HepG2 (cell line): ENCODE data around the gene QSOX2. TPM values are rescaled to one million over a fixed set of nuclear protein-coding genes. Genes with fewer than 3 reads are reported as not detected.

Source experiments
- ATAC-seq: fragments of 200-7000 bp; cut with Tn5 transposase; 3 replicates; pipeline ENCODE4 v1.9.1; 2020; ENCODE audit warnings: mild to moderate bottlenecking, moderate library complexity
- BruUV-seq: library from RNA; stranded (reverse); fragments of 400-500 nt; replicated peaks from 2 replicates; lab custom pipeline; 2021; lab: Mats Ljungman, UMichigan
- CTCF ChIA-PET: fragments of 300-600 bp; formaldehyde crosslinking; extraction: SDS; loops from one replicate; lab custom pipeline; 2021; ENCODE audit warnings: low total read pairs, inconsistent platforms, low intra/inter-chr PET ratio; lab: Yijun Ruan, JAX
- POLR2A ChIA-PET: fragments of 350-600 bp; sonication (Branson Sonifier 250); formaldehyde crosslinking; loops from one replicate; lab custom pipeline; 2020; ENCODE audit warnings: antibody characterized with exemption, inconsistent platforms; lab: Yijun Ruan, JAX
- DNase-seq: peaks from one replicate; pipeline ENCODE4 v3.0.0-alpha.2; 2015; ENCODE audit warnings: low spot score
- FAIRE-seq: peaks from 3 replicates; lab custom pipeline; 2011; peaks lifted over from hg19 to GRCh38; lab: Jason Lieb, UNC
- H2AFZ ChIP-seq: one replicate; pipeline ENCODE4 v1.6.1; 2011; ENCODE audit warnings: low read length, inconsistent platforms
- H3K27ac ChIP-seq: fragments of 300-600 bp; 3 replicates; pipeline ENCODE4 v1.8.0; 2011; ENCODE audit warnings: mixed run types, mild to moderate bottlenecking, mixed read lengths, low read length, inconsistent platforms; ENCODE audit not compliant: insufficient read depth; ENCODE audit errors: extremely low read length
- H3K27me3 ChIP-seq, 2 experiments: fragments of 200-600 bp in 1 of 2; 2 replicates in 1 of 2; 3 replicates in 1 of 2; pipeline versions ENCODE4 v1.6.0 to v1.8.0; 2011; ENCODE audit warnings: low read length in 2 of 2, mild to moderate bottlenecking in 2 of 2, moderate library complexity in 2 of 2, inconsistent platforms in 1 of 2; ENCODE audit not compliant: insufficient read depth in 2 of 2, control insufficient read depth in 1 of 2
- H3K36me3 ChIP-seq, 2 experiments: fragments of 200-600 bp in 1 of 2; replicated peaks in 1 of 2; 2 replicates in 1 of 2; 3 replicates in 1 of 2; pipeline versions ENCODE4 v1.5.1 to v1.8.0; 2011; ENCODE audit warnings: low read length in 2 of 2, inconsistent platforms in 1 of 2; ENCODE audit not compliant: insufficient read depth in 2 of 2, control insufficient read depth in 1 of 2
- H3K4me1 ChIP-seq: 2 replicates; pipeline ENCODE4 v1.5.1; 2012; ENCODE audit warnings: low read length, inconsistent platforms; ENCODE audit not compliant: insufficient read depth
- H3K4me2 ChIP-seq: 2 replicates; pipeline ENCODE4 v1.6.0; 2011; ENCODE audit warnings: low read depth, low read length, inconsistent platforms
- H3K4me3 ChIP-seq, 3 experiments: fragments of 200-600 bp in 1 of 3; sonication (generic), shearing (Covaris generic) in 1 of 3; replicated peaks in 1 of 3; 2 replicates each; pipeline ENCODE4 v1.5.1; 2011 to 2016; ENCODE audit warnings: low read length in 3 of 3, inconsistent platforms in 2 of 3, low read depth in 2 of 3, mild to moderate bottlenecking in 2 of 3, control low read depth in 1 of 3, mixed read lengths in 1 of 3; ENCODE audit not compliant: insufficient read depth in 1 of 3
- H3K79me2 ChIP-seq: one replicate; pipeline ENCODE4 v1.6.1; 2011; ENCODE audit warnings: low read length, inconsistent platforms; ENCODE audit not compliant: insufficient read depth
- H3K9ac ChIP-seq: 2 replicates; pipeline ENCODE4 v1.6.0; 2011; ENCODE audit warnings: mild to moderate bottlenecking, low read depth, low read length, inconsistent platforms; ENCODE audit not compliant: insufficient read depth
- H3K9me3 ChIP-seq: 2 replicates; pipeline ENCODE4 v1.5.1; 2012; ENCODE audit warnings: mild to moderate bottlenecking, low read length
- H4K20me1 ChIP-seq: 2 replicates; pipeline ENCODE4 v1.6.0; 2011; ENCODE audit warnings: inconsistent platforms, mild to moderate bottlenecking, low read length, moderate library complexity; ENCODE audit not compliant: insufficient read depth
- EP300 ChIP-seq, 3 experiments: sonication (generic) in 1 of 3; formaldehyde crosslinking in 1 of 3; IDR thresholded peaks; 2 replicates each; pipeline versions ENCODE4 v1.5.1 to v1.6.1; 2011 to 2020; ENCODE audit warnings: low read depth in 2 of 3, low read length in 2 of 3, borderline replicate concordance in 1 of 3, improper control_type of control experiment in 1 of 3, mild to moderate bottlenecking in 1 of 3, missing genetic modification reagents in 1 of 3, moderate library complexity in 1 of 3
- HIC2 ChIP-seq: sonication (generic); formaldehyde crosslinking; IDR thresholded peaks from 2 replicates; pipeline ENCODE4 v1.9.0; 2022; ENCODE audit warnings: low read depth, missing genetic modification reagents
- HOXA9 ChIP-seq: sonication (generic); formaldehyde crosslinking; IDR thresholded peaks from 2 replicates; pipeline ENCODE4 v1.8.1; 2022; ENCODE audit warnings: missing genetic modification reagents, mild to moderate bottlenecking, moderate library complexity, borderline replicate concordance
- RXRB ChIP-seq: IDR thresholded peaks from 2 replicates; pipeline ENCODE4 v1.6.1; 2016; ENCODE audit warnings: borderline replicate concordance, missing genetic modification reagents, missing compliant biosample characterization
- ZNF501 ChIP-seq: sonication (generic); formaldehyde crosslinking; IDR thresholded peaks from 2 replicates; pipeline ENCODE4 v1.5.1; 2020; ENCODE audit warnings: mild to moderate bottlenecking, moderate library complexity, missing genetic modification reagents
- WGBS: methylation state at CpG from one replicate; pipeline ENCODE4 v1.1.6; 2017; ENCODE audit warnings: low lambda C conversion rate; 5-methylcytosine and 5-hydroxymethylcytosine counted together
- in situ Hi-C: cut with HindIII; loops from 2 replicates; pipeline ENCODE4 v1.10.0; 2017; ENCODE audit warnings: low pct_unique_long_range_greater_than_20kb; ENCODE audit not compliant: extremely low pct_ligation_motif_present
- intact Hi-C: fragments of 100-400 bp; cut with micrococcal nuclease; formaldehyde crosslinking; loops from one replicate; pipeline ENCODE4 v1.10.0; 2022; ENCODE audit not compliant: unreplicated experiment
- polyA plus RNA-seq, 8 experiments: library from polyadenylated mRNA; depleted of rRNA in 3 of 8; stranded (reverse) in 7 of 8; unstranded in 1 of 8; fragments of >200 nt; fragmentation: Illumina TruSeq in 4 of 8; extraction: Trizol in 4 of 8; gene quantifications; 2 replicates each; pipeline versions ENCODE4 v1.2.1 to v1.2.3, GENCODE V29; 2011 to 2016; ENCODE audit warnings: low read depth in 4 of 8, missing spikeins in 1 of 8, mixed read lengths in 1 of 8; ENCODE audit not compliant: insufficient read depth in 1 of 8
- total RNA-seq, 5 experiments: library from RNA; depleted of rRNA; stranded (reverse); fragments of >200 nt; fragmentation: Illumina TruSeq; extraction: Trizol; gene quantifications; 2 replicates each; pipeline ENCODE4 v1.2.3, GENCODE V29; 2016; ENCODE audit warnings: low read depth in 1 of 5
- TF ChIP-seq, protein P1 (sequence below): sonication (generic); formaldehyde crosslinking; IDR thresholded peaks from 2 replicates; pipeline ENCODE4 v1.5.1; 2020; ENCODE audit warnings: mild to moderate bottlenecking, missing genetic modification reagents, borderline replicate concordance
- TF ChIP-seq, protein P2 (sequence below): sonication (generic); formaldehyde crosslinking; IDR thresholded peaks from 2 replicates; pipeline ENCODE4 v1.4.0; 2020; ENCODE audit warnings: low read depth, missing genetic modification reagents

Gene QSOX2
- total and polyA plus RNA-seq, 2 of the 13 experiments (the other 11 are each of a cell fraction or from before 2014, with no cell fraction given) = 27.1 to 42.1 TPM

DNA sequence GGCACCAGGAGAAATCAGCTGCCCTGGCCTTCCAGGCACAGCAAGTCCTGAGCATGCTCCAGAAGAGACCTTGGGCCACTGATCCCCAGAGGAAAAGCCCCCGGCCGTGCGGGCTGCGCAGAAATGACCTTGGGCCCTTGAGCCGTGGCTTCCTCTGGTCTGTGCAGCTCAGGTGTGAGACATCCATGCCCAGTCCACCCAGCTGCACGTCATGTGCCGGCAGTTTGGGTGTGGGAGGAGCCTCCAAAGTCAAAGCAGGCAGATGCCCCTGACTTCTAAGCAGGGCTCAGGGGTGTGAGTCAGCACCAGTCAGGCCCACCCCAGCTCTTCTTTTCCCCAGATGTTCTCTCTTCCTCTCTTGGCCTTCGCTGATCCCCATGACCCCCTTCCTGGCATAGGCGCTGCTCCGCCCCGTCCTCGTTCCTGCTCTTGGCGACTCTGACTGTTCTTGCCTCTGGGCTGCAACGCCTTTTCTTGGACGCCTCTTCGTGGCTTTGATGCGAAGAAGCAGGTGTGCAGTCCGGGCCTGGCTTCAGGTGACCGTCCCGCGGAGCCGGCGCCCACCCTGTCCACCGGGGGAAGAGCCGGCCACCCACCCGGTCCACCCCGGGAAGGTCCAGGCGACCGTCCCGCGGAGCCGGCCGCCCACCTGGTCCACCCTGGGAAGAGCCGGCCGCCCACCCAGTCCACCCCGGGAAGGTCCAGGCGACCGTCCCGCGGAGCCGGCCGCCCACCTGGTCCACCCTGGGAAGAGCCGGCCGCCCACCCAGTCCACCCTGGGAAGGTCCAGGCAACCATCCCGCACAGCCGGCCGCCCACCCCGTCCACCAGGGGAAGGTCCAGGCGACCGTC lies 5.9 kb upstream of the QSOX2 start:
- no peak overlapping the region for H3K9ac ChIP-seq
- TF ChIP-seq ZNF501 (CRISPR knock-in tag) (0 out of 2 replicates have a peak, but pooled peaks have one; percentile 26), RXRB (CRISPR knock-in tag) (peak; percentile 44; the same call in 1 of the 2 replicates), HIC2 (CRISPR knock-in tag) (peak; percentile 47; the same call in 1 of the 2 replicates), HOXA9 (CRISPR knock-in tag) (no peak), EP300 (IDR thresholded peaks at IDR 0.05; ENCODE audit: low read depth in 2 of 2, low read length in 2 of 2) (0 out of 4 replicates have a peak, but pooled peaks of 1 of the 2 experiments have one; percentile 19), EP300 (CRISPR knock-in tag; IDR thresholded peaks at IDR 0.05; ENCODE audit: borderline replicate concordance) (no peak)
- TF ChIP-seq, protein P1, sequence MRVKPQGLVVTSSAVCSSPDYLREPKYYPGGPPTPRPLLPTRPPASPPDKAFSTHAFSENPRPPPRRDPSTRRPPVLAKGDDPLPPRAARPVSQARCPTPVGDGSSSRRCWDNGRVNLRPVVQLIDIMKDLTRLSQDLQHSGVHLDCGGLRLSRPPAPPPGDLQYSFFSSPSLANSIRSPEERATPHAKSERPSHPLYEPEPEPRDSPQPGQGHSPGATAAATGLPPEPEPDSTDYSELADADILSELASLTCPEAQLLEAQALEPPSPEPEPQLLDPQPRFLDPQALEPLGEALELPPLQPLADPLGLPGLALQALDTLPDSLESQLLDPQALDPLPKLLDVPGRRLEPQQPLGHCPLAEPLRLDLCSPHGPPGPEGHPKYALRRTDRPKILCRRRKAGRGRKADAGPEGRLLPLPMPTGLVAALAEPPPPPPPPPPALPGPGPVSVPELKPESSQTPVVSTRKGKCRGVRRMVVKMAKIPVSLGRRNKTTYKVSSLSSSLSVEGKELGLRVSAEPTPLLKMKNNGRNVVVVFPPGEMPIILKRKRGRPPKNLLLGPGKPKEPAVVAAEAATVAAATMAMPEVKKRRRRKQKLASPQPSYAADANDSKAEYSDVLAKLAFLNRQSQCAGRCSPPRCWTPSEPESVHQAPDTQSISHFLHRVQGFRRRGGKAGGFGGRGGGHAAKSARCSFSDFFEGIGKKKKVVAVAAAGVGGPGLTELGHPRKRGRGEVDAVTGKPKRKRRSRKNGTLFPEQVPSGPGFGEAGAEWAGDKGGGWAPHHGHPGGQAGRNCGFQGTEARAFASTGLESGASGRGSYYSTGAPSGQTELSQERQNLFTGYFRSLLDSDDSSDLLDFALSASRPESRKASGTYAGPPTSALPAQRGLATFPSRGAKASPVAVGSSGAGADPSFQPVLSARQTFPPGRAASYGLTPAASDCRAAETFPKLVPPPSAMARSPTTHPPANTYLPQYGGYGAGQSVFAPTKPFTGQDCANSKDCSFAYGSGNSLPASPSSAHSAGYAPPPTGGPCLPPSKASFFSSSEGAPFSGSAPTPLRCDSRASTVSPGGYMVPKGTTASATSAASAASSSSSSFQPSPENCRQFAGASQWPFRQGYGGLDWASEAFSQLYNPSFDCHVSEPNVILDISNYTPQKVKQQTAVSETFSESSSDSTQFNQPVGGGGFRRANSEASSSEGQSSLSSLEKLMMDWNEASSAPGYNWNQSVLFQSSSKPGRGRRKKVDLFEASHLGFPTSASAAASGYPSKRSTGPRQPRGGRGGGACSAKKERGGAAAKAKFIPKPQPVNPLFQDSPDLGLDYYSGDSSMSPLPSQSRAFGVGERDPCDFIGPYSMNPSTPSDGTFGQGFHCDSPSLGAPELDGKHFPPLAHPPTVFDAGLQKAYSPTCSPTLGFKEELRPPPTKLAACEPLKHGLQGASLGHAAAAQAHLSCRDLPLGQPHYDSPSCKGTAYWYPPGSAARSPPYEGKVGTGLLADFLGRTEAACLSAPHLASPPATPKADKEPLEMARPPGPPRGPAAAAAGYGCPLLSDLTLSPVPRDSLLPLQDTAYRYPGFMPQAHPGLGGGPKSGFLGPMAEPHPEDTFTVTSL (CRISPR knock-in tag) = 0 out of 2 replicates have a peak, but pooled peaks have one; percentile 31
- TF ChIP-seq, protein P2, sequence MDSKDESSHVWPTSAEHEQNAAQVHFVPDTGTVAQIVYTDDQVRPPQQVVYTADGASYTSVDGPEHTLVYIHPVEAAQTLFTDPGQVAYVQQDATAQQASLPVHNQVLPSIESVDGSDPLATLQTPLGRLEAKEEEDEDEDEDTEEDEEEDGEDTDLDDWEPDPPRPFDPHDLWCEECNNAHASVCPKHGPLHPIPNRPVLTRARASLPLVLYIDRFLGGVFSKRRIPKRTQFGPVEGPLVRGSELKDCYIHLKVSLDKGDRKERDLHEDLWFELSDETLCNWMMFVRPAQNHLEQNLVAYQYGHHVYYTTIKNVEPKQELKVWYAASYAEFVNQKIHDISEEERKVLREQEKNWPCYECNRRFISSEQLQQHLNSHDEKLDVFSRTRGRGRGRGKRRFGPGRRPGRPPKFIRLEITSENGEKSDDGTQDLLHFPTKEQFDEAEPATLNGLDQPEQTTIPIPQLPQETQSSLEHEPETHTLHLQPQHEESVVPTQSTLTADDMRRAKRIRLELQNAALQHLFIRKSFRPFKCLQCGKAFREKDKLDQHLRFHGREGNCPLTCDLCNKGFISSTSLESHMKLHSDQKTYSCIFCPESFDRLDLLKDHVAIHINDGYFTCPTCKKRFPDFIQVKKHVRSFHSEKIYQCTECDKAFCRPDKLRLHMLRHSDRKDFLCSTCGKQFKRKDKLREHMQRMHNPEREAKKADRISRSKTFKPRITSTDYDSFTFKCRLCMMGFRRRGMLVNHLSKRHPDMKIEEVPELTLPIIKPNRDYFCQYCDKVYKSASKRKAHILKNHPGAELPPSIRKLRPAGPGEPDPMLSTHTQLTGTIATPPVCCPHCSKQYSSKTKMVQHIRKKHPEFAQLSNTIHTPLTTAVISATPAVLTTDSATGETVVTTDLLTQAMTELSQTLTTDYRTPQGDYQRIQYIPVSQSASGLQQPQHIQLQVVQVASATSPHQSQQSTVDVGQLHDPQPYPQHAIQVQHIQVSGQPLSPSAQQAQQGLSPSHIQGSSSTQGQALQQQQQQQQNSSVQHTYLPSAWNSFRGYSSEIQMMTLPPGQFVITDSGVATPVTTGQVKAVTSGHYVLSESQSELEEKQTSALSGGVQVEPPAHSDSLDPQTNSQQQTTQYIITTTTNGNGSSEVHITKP (CRISPR knock-in tag) = no peak

More for the DNA sequence above, 5.9 kb upstream of the QSOX2 start:
- no peaks in the 10 kb centered on the region for H3K79me2 ChIP-seq
- intact Hi-C loops (no loop called here), in situ Hi-C loops (loop anchor here (25.0 kb wide), 1 partner anchor 264 kb away; no protein-coding TSS in a partner anchor)
- DNase-seq (peak; percentile 18), ATAC-seq (peak; percentile 18; the same call in 2 of the 3 replicates), FAIRE-seq (no peak)
- H3K36me3 ChIP-seq = no peaks in the 10 kb centered on the region
- H3K4me1 ChIP-seq = peaks cover 42% of the 10 kb centered on the region
- no peak overlapping the region for H2AFZ ChIP-seq
- no peaks in the 10 kb centered on the region for H4K20me1 ChIP-seq
- no peak overlapping the region for H3K27ac ChIP-seq
- ChIA-PET CTCF (no interaction called here), POLR2A (interaction anchor here (1.1 kb wide), 1 partner anchor 82 kb away, joined by 3 read pairs; no protein-coding TSS in a partner anchor)
- 73% methylated on average over 19 of the region's 50 CpGs for WGBS
- no peaks in the 10 kb centered on the region for H3K9me3 ChIP-seq
- peak overlapping the region in 1 of 3 experiments; percentile 40; a peak in 1 of 6 replicates for H3K4me3 ChIP-seq
- peaks cover 16 to 88% of the 10 kb centered on the region in 2 experiments for H3K27me3 ChIP-seq
- no TSS peak for BruUV-seq
- peak overlapping the region; percentile 43 for H3K4me2 ChIP-seq
